ENCODE results near the gene GAL3ST3.
A peak's percentile ranks its signal among the peaks of the same experiment; 100 is the strongest.

Gene GAL3ST3

GRCh38 chr11:66068923-66069714, 20.2 kb upstream of the GAL3ST3 start:
- DNase-seq: peak; percentile 36 to 38

GRCh38 chr11:66068154-66068821, 19.3 kb upstream of the GAL3ST3 start:
- peak in 1 of 2 donors; percentile 41 for DNase-seq

GRCh38 chr11:66067640-66068039, 18.7 kb upstream of the GAL3ST3 start:
- DNase-seq: no peak

GRCh38 chr11:66066751-66067150, 17.8 kb upstream of the GAL3ST3 start:
- no peak for DNase-seq

- DNase-seq: no peak
Observed at GRCh38 chr11:66064571-66064970, 15.6 kb upstream of the GAL3ST3 start.

- no peak for DNase-seq
Observed at GRCh38 chr11:66063900-66064299, 14.9 kb upstream of the GAL3ST3 start.

- no peak for DNase-seq
Observed at GRCh38 chr11:66062408-66062807, 13.4 kb upstream of the GAL3ST3 start.

- no peak for DNase-seq
Observed at GRCh38 chr11:66061268-66061667, 12.3 kb upstream of the GAL3ST3 start.

GRCh38 chr11:66059966-66060680, 11.2 kb upstream of the GAL3ST3 start:
- DNase-seq: no peak

- DNase-seq: no peak
Observed at GRCh38 chr11:66056501-66056900, 7.5 kb upstream of the GAL3ST3 start.

GRCh38 chr11:66055021-66055420, 6.1 kb upstream of the GAL3ST3 start:
- no peak for DNase-seq

- no peak for DNase-seq
Observed at GRCh38 chr11:66052664-66052982, 3.7 kb upstream of the GAL3ST3 start.

GRCh38 chr11:66051766-66052663, 3.1 kb upstream of the GAL3ST3 start, which contains the start of gene SF3B2:
TSS of gene SF3B2 (plus strand) at chr11:66052364. CDS start at chr11:66052385, 21 bp downstream.
- DNase-seq: peak; percentile 97 to 98

GRCh38 chr11:66051371-66051765, 2.4 kb upstream of the GAL3ST3 start:
- no peak for DNase-seq

GRCh38 chr11:66050581-66051231, 1.7 kb upstream of the GAL3ST3 start:
- DNase-seq: no peak

- DNase-seq: no peak
Observed at GRCh38 chr11:66047541-66048365, 1.2 kb downstream of the GAL3ST3 start.

GRCh38 chr11:66046901-66047300, 2.1 kb downstream of the GAL3ST3 start:
- DNase-seq: no peak

GRCh38 chr11:66045177-66045639, 3.8 kb downstream of the GAL3ST3 start:
- DNase-seq: peak; percentile 64 to 70

GRCh38 chr11:66044757-66045156, 4.2 kb downstream of the GAL3ST3 start:
- DNase-seq: no peak

- DNase-seq: no peak
Observed at GRCh38 chr11:66042996-66043906, 5.7 kb downstream of the GAL3ST3 start.

Data from hippocampal formation (tissue), 2 donors.